Fibroblast of skin of scalp (primary cell): ENCODE measurements around the gene TMTC2.
A peak's percentile ranks its signal among the peaks of the same experiment; 100 is the strongest.
"Not testable (repeated sequence)": the region's sequence is repeated elsewhere in the genome, so short reads cannot be mapped to it uniquely, and the experiment has no call there.

ENCODE experiments used
- DNase-seq: peaks from one replicate; pipeline ENCODE4 v3.0.0-alpha.2; 2013

Gene TMTC2

DNA sequence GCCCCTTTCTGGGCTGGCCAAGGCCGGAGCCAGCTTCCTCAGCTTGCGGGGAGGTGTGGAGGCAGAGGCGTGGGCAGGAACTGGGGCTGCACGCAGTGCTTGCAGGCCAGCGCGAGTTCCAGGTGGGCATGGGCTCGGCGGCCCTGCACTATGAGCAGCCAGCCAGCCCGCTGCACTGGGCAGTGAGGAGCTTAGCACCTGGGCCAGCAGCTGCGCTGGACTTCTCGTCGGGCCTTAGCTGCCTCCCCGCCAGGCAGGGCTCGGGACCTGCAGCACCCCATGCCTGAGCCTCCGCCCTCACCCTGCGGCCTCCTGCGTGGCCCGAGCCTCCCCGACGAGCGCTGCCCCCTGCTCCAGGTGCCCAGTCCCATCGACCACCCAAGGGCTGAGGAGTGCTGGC, 42.0 kb downstream of the TMTC2 start:
- no peak for DNase-seq

DNA sequence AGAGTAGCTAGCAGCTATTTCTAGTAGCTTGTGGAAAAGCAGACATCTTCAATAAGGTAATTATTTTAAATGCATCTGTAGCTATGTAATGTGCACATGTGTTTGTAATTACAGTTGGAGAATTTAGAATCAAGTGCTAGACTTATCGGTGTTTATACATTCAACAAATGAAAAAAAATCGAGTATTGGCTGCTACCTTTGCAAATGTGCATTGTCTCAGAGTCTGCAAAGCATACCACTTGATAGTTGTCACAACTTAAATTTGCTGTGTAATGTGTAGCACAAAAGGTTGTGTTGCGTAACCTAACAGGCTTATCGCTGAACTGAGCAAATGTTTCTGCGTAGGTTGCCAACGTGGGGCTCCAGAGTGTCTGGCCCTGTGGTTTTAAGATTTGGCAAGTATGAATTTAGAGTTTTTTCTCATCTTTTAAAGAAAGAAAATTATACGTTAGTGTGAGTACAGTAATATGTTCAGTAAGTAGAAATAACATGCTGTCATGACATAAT, 44.3 kb downstream of the TMTC2 start:
- DNase-seq, result no peak

DNA sequence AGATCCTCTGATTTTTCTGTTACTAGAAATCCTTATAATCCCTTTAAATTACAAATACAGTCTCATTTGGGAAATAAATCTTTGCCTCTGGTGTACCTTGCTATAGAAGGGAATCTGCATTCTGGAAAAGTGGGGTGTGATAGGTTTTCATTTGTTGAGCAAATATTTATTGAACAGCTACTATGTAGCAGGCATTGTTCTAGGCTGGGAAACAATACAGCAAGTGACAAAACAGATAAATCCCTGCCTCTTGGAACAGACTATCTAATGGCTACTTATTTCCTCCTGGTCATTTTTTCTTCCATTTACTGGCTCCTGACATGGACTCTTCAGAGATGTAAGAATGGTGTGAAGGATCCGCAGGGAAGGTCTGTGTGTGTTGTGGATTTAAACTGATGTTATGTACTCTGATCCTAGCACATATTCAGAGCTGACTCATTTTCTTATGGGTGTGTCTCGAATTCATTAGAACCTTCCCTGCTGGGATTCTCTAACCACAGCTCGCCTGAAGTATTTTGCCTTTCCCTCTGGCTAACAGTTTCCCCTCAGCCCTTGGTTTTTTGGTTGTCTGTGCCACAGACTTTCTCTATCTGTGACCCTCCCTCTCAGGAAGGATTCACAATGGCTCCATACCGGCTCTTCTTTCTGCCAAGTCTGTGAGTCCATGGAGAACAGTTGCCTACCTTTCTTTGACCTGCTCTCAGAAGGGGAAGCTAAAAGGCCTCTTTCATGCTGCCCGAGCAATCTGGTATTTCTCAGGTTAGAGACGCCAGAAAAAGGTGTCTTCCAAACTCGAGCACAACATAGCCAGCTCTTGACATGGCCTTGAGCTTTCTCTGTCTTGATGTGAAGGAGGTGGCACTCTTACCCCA, 53.7 kb downstream of the TMTC2 start:
- peak; percentile 92 for DNase-seq

DNA sequence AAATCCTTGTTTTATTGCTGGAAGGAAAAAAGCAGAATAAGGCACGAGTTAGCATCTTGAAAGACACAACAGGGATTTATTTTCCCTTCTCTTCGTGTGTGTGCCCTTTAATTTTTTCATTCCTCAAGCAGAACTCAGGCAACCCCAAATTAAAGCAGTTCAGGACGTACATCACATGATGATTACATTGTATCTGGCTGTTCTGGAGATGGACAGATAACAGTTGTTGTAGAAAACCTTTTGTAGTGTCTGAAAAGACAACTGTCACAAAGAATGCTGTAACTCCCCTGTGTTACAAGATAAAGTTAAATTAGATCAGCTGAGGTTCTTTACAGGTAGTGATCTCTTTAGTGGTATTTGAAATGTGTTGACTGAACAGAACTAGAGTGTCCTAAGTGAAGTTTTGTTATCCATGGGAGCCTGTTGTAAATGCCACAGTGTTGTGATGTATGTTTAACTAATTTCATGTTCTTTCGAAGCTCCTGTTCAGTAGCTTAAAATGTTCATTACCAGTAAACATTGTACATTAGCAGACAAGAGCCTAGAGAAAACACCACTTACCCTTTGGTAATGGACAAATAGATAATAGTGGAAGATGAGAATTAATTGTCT, 58.5 kb downstream of the TMTC2 start:
- DNase-seq, result no peak

DNA sequence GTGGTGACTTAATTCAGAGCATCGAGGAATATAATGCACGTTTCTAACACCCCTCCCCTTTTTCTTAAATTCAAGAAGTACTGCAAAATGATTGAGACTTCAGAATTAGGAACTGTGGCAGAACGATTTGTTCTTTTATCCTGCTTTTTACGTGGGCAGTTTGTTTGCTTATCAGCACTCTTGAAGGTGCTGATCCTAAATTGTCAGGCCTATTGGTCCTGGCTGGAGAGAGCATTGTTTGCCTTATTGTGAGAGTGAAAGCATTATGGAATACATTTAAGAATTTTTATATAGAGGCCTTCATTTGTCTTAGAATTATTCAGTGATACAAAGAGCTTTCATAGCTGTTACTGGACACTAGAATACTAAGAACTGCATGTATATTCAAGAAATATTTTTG, 59.1 kb downstream of the TMTC2 start:
- no peak for DNase-seq

DNA sequence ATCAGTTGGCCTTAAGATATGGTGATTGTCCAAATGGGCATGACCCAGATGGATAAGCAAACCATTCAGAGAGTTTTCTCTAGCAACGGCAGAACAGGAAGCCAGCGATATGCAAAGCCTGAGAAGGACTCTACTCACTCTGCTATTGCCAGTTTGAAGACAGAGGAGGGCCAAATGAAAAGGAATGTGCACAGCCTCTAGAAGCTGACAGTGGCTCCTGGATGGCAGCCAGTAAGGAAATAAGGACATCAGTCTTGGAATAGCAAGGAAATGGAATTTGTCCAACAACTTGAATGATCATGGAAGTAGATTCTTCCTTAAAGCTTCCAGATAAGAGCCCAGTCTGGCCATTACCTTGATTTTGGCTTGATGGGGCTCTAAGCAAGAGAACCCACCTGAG, 60.0 kb downstream of the TMTC2 start:
- peak; percentile 54 for DNase-seq

DNA sequence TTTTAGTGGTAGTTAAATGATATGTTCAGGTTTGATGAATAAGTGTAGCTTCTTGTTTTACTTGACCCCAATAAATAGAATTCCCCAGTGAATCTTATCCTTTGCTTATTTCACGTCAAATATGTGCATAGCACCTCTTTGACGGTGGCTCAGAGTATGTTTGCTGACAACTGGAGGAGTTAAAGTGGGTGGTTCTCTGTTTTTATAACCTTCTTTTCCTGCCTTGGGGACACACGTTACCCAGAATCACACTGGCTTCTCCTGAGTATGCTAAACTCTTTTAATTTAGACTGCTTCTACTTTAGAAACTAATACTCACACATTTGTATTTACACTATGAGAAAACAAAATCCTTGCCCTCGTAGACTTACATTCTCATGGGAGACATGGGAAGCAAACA, 62.3 kb downstream of the TMTC2 start:
- DNase-seq, result no peak

DNA sequence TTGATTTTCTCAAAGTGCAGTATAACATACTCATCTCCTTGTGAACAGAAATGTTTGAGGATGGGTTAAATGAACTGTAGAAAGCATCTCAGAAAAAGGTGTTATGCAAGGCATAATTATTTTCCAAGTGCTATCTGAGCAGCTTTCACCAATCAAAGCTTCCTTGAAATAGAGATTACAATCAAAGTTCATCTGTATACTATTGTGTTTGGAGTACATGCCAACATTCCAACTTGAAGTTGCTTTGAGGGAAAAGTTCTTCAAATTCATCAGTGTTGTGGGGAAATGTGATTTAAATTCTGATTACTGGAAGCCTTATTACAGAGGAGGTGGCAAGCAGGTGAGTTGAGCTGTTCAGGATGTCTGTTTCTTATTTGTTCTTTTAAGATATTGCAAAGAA, 68.2 kb downstream of the TMTC2 start:
- no peak for DNase-seq

DNA sequence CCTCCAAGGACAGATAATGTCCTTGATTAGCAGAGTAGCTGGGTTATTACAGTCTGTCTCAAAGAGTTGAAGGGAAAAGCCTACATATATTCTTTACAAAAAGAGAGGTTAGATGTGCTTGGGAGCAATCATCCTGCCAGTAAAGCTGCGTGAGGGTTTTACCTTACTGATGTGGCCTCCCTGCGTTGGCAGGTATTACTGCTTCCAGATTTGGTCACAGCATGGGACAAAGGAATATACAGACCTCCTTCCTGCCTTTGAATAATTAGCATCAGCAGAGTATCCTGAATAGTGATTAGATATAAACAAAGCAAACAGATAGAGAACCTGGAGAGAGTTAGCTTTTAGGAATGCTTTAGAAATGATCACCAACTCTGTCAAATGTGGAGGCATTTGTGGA, 69.6 kb downstream of the TMTC2 start:
- DNase-seq, result no peak

DNA sequence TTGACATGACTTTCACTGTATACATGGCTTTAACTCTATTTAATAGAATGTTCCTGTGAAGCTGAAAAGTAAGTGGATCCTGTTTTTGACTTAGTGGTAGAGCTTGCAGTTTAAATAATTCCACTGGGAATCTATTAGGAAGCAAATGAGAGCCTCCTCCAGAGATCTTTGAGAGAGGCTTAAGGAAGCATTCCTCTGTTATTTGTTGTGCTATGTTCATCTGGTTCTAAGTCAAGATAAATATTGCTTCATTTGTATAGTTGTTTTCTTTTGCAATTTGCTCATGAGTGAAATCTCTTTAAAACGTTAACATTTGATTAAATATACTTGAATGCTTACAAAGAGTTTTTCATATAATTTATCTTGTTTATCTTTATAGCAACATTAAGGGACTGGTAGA, 70.4 kb downstream of the TMTC2 start:
- peak; percentile 23 for DNase-seq

DNA sequence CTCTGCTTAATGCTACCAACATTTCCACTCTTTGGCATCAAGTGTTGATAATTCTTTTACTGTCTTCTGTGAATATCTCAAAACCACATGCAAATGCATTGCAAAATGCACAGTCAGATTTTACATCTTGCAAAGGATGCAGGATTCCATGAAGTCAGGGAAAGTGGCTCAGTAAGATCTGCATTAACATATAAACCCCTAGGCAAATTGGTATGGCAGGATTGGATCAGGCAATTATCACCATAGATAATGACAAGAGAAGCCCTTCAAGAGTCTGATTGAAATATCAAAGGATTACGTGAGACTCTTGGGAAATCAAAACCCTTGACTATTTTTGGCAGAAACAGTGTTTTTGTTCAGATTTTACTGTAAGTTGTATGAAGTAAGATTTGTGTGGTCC, 71.0 kb downstream of the TMTC2 start:
- DNase-seq, result no peak

DNA sequence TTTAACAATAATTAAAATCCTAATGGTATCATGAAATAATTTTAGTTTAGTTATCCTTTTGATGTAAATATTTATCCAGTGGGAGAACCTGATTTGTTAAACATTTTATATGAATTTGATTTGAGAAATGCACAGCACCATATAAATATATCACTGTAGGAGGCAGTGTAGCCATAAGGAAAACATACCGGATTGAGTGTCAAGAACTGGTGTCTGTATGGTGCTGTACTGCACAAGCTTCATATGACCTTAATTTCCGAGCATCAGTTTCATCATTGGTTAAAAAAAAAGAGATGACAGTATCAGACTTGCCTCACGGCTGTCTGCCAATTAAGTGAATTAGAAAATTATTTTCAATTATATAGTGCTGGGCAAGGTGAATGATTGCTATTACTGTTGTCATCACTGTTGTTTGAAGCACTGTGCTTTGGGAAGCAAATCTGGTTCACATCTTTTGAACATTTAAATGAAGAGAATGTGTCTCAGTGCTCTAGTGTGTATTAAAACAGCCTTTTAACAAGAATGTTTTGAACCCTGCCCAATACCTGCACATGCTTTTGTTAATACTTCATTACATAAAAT, 72.1 kb downstream of the TMTC2 start:
- no peak for DNase-seq

DNA sequence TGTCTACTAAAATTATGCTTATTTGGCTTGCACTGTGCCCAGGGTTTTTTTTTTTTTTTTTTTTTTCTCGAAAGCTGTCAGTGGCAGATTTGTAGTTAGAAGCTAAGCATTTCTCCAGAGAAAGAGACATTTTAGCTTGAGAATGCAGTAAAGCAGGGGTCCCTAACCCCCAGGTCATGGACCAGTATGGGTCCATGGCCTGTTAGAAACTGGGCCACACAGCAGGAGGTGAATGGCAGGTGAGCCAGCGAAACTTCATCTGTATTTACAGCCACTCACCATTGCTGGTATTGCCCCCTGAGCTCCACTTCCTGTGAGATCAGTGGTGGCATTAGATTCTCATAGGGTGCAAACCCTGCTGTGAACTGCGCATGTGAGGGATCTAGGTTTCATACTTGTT, 73.7 kb downstream of the TMTC2 start:
- DNase-seq, result no peak

DNA sequence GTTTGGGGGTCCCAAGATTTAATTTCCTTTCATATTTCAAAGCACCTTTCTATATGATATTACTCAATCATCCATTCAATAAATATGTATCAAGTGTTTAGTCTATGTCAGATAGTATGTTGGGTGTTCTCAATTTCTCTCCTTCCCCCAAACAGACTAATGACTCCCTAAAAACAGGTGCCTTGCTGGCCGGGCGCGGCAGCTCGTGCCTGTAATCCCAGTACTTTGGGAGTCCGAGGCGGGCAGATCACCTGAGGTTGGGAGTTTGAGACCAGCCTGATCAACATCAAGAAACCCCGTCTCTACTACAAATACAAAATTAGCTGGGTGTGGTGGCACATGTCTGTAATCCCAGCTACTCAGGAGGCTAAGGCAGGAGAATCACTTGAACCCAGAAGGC, 78.5 kb downstream of the TMTC2 start:
- DNase-seq, result not testable (repeated sequence)

DNA sequence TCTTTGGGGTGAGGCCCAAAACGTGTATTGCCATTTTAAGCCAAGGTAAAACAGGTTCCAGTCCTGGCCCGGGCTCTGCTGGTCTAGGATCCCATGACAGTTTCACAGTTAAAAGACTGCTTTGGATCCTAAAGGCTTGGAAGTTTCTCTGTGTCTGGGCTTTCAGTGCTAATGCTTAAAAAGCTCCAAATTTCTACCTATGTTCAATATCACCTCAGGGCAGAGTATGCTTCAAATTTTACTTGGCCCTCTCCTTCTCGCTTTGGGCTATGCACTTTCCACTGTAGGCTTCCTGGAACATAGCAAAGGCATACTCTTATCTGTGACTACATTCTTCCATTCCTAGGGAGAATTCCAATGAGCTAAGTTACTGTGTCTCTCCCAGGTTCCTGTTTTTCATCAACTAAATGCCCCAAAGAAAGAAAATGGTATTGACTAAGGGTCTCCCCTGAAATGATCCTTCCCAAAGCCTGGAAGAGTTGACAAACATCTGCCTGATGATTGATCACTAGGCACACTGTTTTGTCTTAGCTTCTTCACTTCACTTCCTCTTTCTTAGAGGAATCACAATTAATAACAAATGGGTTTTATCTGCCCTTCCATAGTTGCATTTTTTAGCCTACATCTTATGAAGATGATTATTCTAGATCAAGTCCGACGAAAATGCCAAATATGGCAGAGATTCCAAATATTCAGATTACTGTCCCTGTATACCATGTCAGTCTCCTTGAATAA, 79.4 kb downstream of the TMTC2 start:
- DNase-seq, result no peak

DNA sequence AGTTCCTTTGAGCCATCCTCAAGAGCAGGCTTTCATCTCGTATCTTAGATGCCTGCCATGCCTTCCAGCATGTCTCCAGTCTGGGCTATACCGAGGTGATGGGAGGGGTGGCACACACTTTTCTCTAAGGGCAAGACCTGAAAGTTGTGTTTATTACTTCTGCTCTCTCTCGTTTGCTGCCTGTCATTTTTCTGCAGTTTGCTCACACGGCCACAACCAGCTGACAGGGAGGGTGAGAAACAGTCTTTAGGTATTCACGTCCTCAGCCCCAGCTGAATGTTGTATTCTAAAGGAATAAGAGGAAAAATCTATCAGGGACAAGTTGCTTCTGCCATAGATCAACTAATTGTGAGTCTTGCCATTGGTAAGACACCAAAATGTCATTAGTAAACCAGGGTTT, 88.0 kb downstream of the TMTC2 start:
- DNase-seq, result no peak

DNA sequence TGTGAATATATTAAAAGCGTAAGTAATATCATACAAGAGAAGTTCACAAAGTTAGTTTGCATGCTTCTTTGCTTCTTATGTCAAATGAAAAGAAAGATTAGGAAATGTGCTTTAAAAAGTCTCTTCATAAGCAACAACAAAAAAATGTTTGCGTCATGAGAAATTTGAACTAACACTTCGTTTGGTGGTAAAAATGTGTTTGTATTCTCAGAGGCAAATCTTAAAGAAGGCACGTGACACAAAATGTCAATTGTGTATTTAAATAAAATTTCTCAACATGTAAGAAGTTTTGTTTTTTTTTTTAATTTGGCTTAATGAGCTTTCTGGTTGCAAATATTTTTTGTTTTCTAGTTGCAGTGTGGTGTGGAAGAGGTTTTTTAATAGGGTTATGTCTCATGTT, 93.8 kb downstream of the TMTC2 start:
- no peak for DNase-seq

DNA sequence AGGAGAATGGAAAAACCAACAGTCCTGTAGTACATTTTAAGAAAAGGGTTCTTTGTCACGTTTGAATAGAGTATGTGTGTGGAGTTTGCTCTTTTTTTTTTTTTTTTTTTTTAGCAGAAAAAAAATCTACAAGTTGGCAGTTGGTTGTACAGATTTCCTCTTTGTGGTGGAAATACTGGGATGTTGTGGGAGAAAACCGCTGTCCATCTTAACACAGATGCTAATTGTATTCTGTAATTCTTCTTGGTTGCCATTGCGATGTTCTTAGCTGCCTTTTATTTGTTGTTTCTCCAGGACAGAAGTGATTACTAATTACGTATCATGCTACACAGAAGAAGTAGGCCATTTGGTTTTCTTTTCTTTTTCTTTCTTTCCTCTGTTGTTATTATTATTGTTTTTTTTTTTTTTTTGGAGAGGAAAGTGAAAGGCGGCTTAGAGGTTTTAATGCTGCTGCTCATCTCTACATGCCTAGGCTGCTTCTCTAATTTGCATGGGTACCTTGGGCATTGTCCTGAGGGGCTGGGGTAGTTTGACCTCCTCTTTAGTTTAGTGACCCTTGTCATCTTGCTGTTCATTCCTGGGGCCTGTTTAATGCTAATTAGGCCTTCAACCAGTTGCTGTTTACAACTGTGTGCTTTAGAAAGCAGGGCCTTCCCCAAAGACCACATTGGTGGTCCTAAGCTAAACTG, 94.7 kb downstream of the TMTC2 start:
- DNase-seq, result no peak

DNA sequence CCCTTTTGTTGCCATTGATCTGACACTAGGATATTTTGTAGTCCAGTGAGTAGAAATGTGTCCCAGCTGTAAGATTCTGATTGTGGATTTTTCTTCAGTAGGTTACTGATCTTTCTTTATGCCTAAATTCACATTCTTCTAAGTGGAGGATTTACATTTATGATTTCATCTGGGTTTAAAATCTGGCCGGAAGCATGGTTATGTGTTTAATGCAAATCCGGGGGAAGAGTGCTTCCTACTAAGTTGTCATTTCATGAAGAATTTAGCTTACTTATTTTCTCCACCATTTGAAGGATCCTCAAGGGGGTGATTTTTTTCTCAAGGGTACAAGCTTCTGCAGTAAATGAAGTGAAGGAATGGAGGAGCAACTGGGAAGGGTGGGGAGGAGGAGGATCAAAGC, 96.7 kb downstream of the TMTC2 start:
- no peak for DNase-seq

DNA sequence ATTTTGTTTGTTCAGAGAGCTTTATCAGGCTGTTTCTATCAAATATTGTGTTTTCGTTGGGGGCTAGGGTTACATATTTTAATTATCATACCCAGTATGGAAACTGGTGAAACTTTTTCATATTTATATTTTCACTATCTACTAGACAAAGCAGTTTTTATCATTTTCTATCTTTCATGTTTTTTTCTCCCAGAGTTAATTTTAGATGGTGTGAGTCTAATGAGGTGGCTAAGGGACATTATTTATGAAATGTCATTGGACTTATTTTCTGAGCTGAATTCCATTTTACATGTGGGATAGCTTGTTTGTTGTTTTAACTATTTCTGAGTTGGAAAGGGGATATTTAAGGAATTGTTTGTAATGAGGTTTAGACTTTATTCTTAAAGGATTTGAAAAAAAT, 100.3 kb downstream of the TMTC2 start:
- DNase-seq, result no peak

DNA sequence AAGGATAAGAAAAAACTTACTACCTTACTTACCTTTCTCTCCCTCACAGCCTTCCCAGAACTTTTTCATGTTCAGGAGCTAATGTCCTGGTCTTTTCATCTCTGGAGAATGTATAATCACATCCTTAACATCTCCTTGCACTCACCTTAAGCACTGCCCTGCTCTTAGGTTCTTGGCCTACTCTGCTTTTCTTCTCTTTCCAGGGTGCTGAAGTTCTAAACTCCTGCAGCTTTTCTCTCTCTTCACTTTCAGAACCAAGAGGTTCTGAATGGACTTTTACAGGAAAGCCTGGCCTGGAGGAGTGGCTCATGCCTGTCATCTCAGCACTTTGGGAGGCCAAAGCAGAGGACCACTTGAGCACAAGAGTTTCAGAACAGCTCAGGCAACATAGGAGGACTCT, 101.9 kb downstream of the TMTC2 start:
- DNase-seq, result no peak

DNA sequence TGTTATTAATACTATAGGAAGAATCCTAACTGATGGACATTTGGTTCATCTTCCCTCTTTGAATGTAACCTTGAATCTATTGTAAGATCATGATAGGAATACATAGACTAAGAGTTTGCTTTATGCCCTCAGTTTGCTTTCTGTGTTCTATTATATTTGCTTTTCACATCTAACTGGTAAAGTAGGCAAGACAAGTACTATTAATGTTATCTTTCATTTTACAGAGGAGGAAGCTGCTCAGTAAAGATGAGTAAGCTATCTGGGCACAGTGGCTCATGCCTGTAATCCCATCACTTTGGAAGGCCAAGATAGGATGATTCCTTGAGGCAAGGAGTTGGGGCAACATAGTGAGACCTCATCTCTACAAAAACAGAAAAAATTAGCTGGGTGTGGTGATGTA, 103.0 kb downstream of the TMTC2 start:
- no peak for DNase-seq
